ENCODE measurements around the gene ACD.

Gene ACD

GRCh38 chr16:67645397-67646121 is 14.5 kb downstream of the ACD start:
- no peak for DNase-seq

- no peak for DNase-seq
Observed at GRCh38 chr16:67644038-67644437, 16.0 kb downstream of the ACD start.

DNA sequence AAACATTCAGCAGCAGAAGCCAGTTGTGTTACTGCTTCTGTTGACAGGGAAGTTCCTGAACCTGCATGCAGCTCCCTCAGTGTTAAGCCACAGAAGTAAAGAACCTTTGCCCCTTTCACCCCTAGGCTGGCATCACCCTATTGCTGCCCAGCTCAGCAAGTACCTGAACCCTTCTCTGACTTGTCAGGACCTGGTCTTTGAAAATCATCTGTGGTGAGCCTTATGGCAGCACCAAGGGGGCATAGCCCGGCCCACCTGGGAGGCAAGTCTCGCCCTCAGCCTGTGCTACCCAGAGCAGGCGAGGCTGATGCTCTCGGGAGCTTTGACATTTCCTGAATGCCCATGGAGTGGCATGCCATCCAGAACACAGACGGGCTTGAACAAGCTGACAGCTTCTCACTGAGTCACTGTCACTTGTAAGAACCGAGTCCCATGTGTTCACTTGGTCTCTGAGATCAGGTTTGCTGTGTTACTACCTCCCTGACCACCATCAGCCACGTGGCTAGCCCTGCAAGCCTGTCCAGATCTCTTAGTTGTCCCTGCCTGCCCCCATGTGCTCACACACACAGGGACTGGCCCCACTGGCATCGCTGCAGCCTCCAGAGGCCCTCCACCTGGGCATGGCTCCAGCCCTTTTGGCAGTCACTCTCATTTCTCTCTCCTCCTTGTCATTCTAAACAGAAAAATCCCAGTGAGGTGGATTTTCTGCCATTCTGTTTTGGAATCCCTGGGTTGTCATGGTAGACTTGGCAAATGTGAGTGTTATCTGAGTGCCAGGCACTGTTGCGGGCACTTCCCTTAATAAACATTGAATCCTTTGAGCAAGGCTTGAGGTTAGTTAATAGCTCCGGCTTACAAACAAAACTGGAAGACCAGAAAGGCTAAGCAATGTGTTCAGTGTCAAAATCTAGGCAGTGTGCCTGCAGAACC is 18.0 kb downstream of the ACD start:
- no peak for DNase-seq

GRCh38 chr16:67637625-67638024 is 22.4 kb downstream of the ACD start:
- no peak for DNase-seq

DNA sequence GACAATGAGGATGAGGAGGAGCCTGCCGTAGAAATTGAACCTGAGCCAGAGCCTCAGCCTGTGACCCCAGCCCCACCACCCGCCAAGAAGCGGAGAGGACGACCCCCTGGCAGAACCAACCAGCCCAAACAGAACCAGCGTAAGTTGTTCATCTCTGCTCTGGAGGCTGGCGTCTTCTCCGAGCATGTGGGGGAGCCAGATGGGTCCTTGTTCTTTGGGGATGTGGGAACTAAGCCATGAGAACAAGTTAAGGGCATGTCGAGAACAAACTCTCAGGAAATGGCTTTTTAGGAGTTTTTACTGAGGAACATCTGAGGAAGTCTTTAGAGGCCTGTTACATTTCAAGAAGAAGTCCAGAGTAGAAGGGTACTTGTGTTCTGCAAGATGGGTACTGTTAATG is 23.3 kb downstream of the ACD start:
- no peak for DNase-seq

DNA sequence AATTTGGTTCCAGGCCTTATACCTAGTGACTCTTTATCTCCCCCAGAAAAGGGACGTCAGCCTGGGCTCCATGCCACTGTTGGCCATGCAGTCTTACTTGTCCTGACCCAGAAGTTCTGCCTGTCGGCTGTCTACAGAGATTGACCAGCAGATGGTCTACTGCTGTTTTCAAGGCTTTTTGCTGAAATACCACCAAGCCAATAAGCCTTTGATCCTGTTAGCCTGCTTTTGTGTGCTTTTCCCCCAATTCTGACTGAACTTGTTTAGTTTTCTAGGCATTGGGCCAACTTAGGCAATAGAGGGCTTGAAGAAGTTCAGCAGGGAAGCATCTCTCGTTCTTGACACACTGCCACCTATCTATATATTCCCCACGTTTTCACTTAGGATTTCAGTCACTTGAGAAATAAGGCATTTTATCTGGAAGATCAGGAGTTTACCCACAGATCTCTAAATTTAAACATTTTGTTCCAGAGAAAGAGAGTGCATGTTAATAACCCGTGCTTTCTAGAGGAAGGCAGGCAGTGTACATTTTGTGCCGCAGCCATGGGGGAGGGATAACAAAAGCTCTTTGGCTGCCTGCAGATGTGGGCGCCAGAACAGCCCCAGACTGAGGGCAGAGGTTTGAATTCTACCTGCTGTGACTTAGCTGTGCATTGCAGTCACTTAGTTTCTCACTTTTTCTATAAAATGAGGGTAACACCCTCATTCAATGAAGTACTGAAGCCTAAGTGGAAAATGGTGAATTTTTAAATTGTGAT is 27.5 kb downstream of the ACD start:
- no peak for DNase-seq

- DNase-seq: no peak
Observed at GRCh38 chr16:67628216-67628615, 31.8 kb downstream of the ACD start.

- no peak for DNase-seq
Observed at GRCh38 chr16:67613808-67614207, 46.3 kb downstream of the ACD start.

DNA sequence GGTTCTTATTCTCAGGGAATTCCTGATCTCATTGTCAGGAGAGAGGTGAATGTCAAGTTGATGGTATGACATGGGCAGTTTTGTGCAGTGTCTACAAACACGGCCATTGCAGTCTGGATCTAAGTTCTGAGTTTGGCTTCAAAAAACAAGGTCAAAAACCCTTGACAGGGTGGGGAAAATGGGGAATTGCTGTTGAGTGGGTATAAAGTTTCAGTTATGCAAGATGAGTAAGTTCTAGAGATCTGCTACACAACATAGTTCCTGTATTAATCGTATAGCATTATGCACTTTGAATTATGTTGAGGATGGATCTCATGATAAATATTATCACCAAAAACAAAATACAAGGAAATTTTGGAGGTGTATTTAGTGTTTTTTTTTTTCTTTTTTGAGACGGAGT is 51.7 kb downstream of the ACD start:
- no peak for DNase-seq

Measured in activated effector memory CD4-positive, alpha-beta T cell treated with Interleukin-2 at 50 U/mL for 16 hours (primary cell).